Vagina (tissue), 2 donors: ENCODE results near the gene ACVR1.

ENCODE experiments used
- POLR2A ChIP-seq, 2 donors: fragments of 450-650 bp; IDR thresholded peaks; one replicate each; pipeline ENCODE4 v1.6.1; 2017; ENCODE audit warnings: antibody characterized with exemption in 2 of 2, mild to moderate bottlenecking in 2 of 2, moderate library complexity in 2 of 2
- POLR2AphosphoS5 ChIP-seq, 2 donors: sonication (generic); formaldehyde crosslinking; IDR thresholded peaks; one replicate each; pipeline ENCODE4 v1.9.0; 2017; ENCODE audit warnings: antibody characterized with exemption in 2 of 2, mild to moderate bottlenecking in 2 of 2, low read depth in 1 of 2; ENCODE audit not compliant: insufficient read depth in 1 of 2
- TF ChIP-seq, protein P1 (sequence below), 3 experiments: fragments of 450-650 bp in 2 of 3; fragments of 200-600 bp in 1 of 3; sonication (generic) in 1 of 3; IDR thresholded peaks; one replicate each; pipeline ENCODE4 v1.5.1; 2017 to 2019; ENCODE audit warnings: antibody characterized with exemption in 3 of 3, mild to moderate bottlenecking in 2 of 3, moderate library complexity in 2 of 3

DNA sequence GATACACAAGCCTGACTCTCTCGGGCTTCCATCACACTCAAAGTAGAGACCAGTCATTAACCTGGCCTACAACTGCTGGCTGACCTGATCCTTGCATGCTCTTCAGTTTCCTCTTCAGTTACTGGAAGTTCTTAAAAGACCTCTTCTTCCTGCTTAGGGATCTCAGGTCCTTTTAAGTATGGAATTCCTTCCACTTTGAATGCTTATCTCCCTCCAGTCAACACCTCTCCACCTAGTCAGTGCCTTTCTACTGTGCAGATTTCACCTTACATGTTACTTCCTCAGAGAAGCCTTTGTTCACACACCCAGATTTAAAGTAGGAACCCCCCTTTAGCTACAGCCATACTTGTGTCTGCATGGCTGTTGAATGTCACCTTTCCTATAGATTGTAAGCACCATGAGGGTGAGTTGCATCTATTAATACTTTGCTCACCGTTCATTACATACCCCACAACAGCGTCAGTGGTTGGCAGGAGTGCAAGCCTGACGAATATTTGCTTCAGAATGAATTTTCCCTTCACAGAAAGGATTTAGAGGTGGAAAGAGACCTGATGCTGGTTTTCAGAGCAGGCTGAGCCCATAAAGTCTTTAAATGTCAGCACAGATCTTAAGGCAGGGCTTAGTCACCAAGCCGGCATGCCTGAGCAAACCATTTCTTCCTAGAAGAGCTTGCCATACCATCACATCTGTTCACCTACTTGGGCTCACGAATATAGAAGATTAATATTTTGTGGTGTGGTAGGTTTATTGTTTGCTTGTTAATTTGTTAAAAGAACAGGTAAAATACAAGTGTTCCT lies 90.1 kb downstream of the ACVR1 start:
- TF ChIP-seq, protein P1, sequence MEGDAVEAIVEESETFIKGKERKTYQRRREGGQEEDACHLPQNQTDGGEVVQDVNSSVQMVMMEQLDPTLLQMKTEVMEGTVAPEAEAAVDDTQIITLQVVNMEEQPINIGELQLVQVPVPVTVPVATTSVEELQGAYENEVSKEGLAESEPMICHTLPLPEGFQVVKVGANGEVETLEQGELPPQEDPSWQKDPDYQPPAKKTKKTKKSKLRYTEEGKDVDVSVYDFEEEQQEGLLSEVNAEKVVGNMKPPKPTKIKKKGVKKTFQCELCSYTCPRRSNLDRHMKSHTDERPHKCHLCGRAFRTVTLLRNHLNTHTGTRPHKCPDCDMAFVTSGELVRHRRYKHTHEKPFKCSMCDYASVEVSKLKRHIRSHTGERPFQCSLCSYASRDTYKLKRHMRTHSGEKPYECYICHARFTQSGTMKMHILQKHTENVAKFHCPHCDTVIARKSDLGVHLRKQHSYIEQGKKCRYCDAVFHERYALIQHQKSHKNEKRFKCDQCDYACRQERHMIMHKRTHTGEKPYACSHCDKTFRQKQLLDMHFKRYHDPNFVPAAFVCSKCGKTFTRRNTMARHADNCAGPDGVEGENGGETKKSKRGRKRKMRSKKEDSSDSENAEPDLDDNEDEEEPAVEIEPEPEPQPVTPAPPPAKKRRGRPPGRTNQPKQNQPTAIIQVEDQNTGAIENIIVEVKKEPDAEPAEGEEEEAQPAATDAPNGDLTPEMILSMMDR (IDR thresholded peaks at IDR 0.05): no peak
- TF ChIP-seq POLR2AphosphoS5 (IDR thresholded peaks at IDR 0.05; ENCODE audit: insufficient read depth in 1 of 2, low read depth in 1 of 2) (no peak), POLR2A (IDR thresholded peaks at IDR 0.05) (no peak)
